RCC 7860 (cell line): ENCODE results near the gene LNX2.

Experiments
- DNase-seq: peaks from one replicate; pipeline ENCODE4 v3.0.0-alpha.2; 2015; ENCODE audit warnings: low spot score
- FAIRE-seq: peaks from 2 replicates; lab custom pipeline; 2012; peaks lifted over from hg19 to GRCh38; lab: Jason Lieb, UNC

Gene LNX2

DNA sequence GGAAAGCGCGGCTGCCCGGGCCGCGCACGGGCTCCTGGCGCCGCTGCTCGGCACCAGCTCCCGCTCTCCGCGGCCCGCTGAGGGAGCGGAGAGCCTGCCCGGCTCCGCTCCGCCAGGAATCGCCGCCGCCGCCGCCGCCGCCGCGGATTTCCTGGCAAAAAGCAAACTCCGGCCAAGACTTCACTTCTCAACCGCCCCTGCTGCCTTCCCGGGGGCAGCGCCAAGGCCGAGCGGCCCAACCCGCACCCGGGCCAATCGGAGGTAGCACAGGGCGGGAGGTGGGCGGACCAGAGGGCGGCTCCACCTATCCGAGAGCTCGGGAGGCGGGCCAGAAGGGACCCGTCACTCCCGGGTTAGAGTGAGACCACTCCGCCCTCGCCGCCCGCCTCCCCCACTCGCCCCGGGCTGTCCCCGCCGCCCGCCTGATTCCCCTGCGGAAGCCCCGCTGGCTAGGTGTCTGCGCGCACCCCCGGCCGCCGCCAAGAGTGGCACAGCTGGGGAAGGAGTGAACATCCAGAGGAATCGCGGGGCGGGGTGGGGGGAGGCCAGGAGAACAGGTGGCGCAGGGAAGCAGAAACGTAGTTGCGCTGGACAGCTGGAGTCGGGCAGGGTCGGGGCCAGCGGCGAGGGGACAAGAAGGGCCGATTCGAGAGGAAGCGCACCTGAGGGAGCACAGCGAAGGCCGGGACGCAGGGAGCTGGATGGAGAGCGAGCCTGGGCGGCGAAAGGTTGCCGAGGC is at the start of gene LNX2:
Gene LNX2, minus strand, starts transcription at position 153 of the 739 bp plus-strand sequence. CDS start 38,826 bp downstream, outside the sequence.
- FAIRE-seq (no peak), DNase-seq (peak; percentile 86)

DNA sequence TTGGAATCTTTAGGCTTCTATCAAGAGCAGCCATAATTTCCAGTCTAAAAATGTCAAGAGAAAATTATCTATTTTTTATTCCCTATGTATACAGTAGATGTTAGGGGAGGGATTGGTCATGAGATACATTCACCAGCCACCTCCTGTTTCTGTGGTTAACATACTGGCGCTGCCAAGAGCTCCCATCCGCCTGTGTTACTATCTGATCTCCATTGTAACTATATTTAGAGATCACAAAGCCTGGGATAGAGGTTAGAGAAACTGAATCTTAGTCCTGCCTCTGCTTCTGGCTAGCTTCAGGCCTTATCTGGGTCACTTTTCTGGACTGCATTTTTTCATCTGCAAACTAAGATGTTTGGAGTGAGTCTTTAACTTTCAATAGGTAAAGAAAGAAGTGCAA is 47.6 kb upstream of the LNX2 start:
- no peak for DNase-seq
- no peak for FAIRE-seq

DNA sequence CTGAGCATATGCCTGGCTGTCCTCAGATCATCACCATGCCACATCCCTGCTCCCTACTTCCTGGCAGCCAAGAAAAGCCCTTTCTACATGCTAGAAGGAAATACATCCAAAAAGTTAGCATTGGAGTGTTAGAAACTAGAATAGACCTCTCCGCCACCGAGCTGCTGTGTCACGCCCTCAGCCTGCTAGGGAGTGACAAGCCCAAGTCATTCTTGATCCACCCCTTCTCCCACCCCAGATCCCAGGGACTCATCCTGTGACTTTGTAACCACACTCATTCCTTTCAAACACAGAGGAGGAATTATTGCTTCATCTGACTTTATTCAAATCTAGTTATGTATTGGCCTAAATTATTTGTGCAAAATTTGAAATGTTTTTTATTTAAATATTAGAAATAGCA is 46.6 kb upstream of the LNX2 start:
- DNase-seq (no peak), FAIRE-seq (no peak)

DNA sequence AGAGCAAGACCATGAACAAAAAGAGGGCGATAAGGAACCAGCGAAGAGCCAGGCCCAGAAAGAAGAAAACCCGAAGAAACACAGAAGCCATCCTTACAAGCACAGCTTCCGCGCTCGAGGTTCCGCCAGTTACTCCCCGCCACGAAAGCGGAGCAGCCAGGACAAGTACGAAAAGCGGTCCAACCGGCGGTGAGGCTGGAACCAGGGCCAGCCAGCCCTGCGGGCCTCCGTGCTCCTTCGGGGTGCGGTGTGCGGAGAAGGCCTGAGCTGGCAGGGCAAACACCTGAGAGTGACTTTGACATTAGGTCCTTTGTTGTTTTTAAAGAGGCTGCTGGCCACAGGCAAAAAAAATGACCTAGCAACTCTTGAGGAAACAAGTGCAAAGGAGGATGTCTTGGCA is 45.4 kb upstream of the LNX2 start:
- no peak for DNase-seq
- FAIRE-seq = no peak

DNA sequence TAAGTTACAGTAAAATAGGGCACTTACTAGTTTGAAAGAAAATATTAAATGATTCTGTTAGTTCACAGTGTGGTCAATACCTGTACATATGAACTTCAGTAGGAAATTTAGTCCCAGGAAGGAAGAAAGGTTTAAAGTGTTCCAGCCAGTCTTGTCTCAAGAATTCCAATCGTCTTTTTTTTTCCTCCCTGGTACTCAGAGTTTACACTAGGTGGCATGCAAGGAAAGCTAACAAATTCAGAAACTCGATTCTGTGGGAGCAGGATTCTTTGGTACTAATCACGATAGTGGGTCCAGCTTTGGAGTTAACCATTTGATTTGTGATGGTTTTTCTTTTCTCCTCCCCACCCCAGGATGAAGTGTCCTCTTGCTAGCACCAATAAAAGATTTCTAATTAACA is 45.0 kb upstream of the LNX2 start:
- no peak for FAIRE-seq
- DNase-seq = no peak

DNA sequence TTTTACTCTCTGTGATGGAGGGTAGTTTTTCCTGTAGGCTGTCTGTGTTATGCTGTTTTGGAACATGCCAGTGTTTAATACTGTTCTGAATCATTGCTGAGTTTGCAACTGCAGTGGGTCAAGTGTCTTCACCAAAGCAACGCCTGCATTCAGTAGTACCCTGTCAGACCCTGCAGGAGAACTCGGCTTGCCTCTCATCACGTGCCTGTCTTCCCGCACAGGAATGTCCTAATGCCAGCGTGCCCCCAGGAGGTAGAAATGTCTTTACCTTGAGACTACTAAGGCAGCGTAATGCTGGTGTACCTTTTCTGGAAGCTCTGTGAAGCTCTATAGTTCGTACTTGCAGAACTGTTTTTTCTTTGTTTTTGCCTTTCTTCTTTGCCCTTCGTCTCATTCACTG is 43.6 kb upstream of the LNX2 start:
- no peak for FAIRE-seq
- no peak for DNase-seq

DNA sequence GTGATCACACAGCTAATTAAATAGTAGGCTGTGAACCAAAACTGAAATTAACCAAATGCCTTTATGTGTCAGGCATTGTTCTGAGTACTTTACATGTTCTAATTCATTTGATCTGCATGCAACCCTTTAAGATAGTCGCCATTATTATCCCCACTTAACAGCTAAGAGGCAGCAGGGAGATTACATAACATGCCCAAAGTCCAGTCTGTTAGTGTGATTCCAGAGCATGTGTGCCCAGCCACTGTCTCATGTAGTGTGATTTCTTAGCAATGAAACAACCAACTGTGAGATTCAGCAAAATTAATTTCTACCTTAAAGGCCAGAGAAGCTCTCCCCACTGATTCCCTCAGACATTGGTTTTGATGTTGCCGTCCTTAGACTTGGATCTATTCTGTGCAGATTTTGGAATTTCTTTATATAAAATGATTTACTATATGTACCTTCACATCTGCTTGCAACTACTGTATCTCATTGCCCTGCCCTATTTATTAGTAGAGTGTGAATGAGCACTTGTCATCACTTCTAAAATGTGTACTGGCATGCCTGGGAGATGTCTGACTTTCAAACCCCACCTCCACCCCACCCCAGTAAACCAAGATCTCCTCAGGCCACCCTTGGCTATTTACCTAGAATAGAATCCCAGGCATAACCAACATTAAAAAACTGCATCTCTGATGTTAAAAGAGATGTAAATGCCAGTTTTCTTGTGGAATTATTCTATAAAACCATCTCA is 42.6 kb upstream of the LNX2 start:
- DNase-seq (no peak), FAIRE-seq (no peak)

DNA sequence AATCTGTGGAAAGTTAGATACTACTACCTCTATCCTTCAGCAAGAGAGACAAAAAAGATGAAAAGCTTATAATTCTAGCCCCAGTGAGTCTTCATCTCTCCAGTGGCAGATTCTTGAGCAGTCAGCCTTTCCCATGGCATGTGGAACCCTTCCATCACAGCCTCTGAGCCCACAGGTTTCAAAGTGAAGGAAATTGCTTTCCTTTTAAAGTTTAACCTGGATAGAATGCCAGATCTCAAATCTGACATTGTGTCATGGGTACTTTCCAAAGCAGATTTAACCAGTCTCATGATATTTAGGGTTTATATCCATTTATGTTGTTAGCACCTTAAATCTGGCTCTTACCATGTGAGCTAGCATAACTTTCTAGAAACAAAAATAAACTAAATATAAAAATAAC is 40.7 kb upstream of the LNX2 start:
- DNase-seq = no peak
- FAIRE-seq = no peak

DNA sequence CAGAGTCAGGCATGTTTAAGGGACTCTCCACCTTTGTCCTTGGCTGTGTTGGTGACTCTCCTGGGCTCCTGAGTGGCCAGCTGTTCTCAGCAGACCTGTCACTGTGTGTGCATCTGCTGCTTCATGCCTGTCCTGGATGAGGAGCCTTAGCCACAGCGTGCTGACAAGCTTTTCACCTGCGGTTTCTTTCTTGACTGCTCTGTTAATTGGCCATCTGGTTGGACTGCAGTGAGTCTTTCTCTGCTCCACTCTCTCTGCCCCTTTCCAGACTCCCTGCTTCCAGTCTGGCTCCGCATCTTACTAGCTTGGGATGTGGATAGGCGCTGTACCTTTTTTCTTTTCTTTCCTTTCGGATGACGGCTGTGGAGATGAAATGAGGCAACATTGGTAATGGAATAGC is 40.2 kb upstream of the LNX2 start:
- FAIRE-seq (no peak), DNase-seq (no peak)

DNA sequence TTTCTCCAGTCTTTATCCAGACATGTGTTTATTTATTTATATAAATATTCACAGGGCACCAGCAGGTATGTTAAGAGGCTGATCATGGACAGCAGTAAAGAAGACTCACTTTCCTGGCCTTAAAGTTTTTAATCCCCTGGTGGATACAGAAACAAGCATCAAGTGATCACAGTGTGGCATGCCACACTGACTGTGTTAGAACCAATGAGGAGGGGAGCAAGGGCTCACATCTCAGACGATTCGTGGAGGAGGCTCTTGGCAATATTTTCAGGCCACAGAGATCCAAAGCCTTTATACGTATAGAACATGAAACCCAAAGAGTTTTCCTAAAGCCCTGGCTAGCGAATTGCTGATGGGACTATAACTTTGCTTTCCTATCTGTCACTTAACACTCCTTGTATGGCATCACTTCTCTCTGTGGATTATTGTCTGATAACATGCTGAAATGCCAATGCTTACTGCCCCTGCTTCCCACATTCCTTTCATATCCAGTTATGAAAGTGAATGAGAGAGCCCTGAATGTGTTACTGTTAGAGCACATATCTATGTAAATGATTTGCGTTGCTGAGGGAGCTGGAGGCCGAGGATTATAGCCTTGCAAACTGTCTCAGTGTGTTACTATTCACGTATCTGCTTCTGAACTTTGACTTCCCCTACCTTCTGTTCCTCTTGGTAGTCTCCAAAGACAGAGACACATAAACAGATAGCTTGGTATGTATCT is 39.0 kb upstream of the LNX2 start:
- no peak for FAIRE-seq
- no peak for DNase-seq

DNA sequence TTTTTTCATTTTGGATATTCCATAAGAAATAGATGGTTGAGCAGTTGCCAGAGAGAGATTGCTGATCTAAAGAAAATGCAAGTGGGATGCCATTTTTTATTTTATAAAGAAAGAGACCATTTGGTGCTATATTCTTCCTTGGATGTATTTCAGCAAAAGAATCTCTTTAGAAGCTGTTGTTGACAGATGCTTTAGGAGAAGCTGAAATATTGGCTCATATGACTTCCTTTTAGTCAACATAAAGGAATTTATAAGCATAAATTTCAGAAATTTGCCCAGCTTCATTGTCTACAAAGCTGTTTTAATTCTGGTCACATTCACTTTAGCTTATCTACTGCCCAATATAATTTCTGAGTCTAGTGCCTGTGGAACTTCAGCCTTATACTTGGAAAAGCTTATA is 38.2 kb upstream of the LNX2 start:
- DNase-seq = no peak
- no peak for FAIRE-seq

DNA sequence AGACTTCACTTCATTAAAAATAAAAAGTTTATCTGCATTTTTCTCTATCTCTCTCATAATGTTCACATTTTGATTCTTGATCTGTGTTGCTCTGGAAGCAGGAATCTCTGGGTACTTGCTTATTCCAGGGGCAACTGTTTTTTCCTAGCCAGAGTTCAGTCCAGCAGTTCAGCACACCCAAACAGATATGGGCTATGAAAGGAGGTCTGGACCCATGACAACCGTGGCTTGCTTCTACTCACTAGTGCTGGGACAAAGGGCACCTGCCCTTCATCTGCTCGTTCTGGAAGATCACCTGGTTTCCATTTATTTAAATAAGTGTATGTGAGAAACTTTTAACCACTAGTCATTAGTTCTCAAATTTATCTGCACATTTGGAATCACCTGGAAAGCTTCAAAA is 37.4 kb upstream of the LNX2 start:
- DNase-seq (no peak), FAIRE-seq (no peak)

DNA sequence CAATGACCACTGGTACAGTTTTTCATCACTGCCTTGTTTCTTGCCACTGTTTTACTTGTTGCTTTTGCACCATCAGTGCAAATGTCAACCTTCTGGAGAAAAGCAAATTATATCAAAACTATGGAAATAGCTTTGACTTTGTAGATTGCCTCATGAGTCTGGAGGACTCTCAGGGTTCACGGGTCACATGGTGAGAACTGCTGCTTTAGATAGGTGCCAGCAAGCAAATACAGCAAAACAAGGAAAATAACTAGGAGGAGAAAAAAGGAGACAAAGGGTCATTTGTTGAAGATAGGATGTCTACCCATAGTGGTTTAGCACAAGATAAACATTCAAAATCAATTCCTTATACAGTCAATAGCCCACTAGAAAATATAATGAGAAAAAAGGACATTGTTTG is 34.5 kb upstream of the LNX2 start:
- DNase-seq (no peak), FAIRE-seq (no peak)

DNA sequence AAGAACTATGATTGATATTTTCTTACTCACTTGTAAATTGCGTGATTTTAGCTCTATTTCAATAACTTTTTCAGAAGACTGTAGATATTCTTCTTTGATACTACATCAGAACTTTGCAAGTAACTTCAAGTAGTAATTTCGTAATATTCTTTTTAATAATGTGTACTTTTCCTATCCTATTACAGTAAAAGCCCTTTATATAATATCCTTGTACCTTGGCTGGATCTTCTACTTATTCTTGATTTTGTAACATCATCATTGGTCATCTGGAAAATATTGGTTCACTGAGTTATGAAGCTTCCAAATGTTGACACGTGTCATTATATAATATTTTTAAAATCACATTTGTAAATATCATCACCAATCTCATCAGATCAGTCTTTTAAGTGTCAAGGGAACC is 33.7 kb upstream of the LNX2 start:
- FAIRE-seq (no peak), DNase-seq (no peak)

DNA sequence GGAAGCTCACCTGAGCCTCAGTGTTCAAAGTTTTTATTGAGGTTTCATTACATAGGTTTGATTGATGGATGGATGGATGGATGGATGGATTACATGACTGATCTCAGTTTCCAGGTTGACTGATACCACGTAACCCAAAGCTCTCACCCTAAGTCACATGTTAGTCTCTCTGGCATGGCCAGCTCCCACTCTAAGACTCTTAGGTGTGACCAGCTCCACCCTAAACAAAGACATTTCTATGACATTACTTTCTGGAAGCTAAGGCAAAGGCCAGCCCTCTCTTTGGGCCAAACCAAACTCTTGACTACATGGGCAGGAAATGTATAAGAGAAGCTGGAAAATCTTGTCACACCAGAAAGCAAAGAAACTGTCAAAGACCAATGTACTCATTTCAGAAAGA is 30.0 kb upstream of the LNX2 start:
- FAIRE-seq (no peak), DNase-seq (no peak)

DNA sequence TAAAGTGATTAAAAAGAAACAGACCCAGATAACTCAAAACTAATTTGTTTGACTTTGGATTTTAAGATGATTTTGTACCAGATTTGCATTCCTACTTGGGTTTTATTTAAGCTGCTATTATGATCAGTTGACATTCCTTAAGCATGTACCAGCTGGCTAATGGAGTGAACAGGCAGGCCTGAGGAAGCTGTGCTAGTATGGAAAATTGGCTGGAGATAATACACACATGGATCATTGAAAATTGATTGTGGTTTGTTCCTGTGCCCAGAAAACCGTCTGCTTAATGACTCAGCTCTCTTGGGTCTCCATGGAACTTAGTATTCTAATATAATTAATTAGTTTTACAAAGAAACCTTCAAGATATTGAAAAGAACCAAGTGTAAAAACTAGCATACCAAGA is 24.0 kb upstream of the LNX2 start:
- DNase-seq = no peak
- FAIRE-seq = no peak

DNA sequence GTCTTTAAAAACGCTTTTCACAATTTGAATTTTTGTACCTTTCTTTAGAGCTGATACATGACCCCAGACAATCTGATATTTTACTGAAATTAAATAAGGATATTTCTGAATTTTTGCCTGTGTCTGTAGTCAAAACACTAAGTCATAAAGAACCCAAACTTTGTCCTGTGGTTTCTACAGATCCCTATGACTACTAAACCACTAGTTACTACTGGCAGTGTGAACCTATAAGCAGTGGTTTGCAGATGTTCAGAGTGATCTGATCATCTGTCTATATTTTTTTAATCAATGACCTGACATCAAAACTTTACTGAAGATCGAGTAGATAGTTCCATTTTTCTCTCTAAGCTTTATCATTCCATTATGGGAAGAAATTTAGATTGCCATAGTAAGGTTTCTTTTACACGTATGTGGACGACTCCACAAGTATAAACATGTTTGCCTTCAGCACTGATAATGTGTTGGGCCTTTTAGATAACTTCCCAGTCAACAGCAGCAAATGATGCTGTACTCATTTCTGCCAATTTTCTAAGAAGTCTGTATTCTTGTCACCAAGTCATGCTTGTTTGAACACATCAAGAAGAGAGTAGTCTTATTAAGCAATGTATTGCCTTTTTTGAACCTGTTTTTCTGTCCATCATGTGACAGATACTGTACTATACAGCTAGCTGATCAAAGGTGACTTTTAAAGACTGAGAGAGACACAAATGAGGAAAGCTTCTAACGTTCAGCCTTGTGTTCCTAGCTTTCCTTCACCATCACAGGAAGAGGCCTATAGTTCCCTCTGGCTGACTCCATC is 23.2 kb upstream of the LNX2 start:
- FAIRE-seq (no peak), DNase-seq (no peak)

DNA sequence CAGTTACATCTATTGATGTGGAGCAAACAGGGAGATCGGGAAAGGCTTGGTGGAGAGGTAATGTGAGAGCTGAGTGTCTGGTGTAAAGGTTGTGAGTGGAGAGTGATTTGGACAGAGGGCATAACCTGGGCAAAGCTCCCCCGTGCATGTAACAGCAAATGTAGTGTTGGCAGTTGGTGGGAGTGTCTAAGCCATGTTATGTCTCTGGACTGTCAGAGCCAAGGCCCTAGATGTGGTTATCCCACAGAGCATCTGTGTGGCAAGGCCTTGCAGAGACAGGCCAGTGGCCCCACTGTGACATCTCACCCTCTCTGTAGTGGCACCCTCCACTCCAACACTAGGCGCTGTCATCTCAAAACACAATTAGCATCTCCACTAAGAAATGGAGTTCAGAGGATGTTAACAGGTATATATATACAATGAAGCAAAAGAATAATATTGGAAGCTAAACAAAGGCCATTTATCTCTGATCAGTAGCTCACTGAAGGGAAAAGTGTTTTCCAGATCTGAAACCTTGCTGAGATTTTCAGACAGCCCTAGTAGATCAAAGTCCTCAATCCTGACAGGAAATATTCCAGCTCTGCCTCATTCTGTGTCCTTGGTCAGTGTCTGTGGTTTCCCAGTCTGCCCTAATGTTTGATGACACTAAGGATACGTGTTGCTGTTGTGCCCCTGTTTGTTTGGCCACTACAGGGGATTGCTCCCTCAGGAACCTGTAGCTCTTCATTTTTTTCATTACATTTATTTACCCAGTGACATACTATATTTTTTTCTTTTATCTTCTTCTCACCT is 21.6 kb upstream of the LNX2 start:
- FAIRE-seq (no peak), DNase-seq (no peak)

DNA sequence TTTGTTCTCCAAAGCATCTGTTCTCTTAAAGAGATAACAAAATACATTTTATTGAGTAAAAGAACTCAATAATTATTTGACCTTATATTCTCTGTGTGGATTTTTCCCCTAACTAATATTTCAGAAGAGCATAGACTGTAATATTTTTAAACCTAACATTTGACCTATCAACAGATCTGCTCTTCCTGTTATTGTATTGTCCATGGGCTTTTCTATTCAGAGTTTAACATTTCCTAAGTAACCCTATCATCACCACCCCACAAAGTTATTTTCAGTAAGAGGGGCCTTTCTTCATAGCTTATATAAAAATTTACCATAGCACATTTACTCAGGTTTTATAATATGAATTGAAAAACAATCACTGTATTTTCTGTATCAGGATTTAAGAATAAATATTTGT is 18.9 kb upstream of the LNX2 start:
- FAIRE-seq = no peak

DNA sequence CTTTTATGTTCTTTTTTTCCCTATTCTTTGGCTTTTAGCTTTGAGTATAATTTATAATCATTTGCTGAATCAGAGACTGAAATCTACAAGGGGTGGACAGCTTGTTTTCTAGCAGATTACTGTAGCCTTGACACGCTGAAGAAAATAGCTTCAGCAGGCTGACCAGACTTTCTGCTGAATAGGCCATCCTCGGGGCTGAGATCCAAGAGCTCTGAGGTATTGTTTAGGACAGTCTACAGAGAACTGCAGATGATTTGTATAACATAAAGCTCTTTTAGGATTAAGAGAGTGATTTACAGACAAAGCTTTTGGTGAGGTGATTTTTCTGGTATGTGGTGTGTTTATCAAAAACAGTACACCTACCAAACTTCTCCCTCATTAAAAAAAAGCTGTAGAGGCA is 18.2 kb upstream of the LNX2 start:
- DNase-seq (no peak), FAIRE-seq (no peak)

More for the DNA sequence above, 18.9 kb upstream of the LNX2 start:
- DNase-seq = no peak
